ENCODE results near the gene ERC2. TPM values are rescaled to one million over a fixed set of nuclear protein-coding genes. Genes with fewer than 3 reads are reported as not detected.

ERC2 gene
- total RNA-seq, 1 donor: 0.36 TPM

GRCh38 chr3:55978953-55979352, 489.3 kb downstream of the ERC2 start:
- Histone ChIP-seq H3K27me3 (ENCODE audit: insufficient read depth, low read length) (peaks cover 4% of the 10 kb centered on the region), H3K79me2 (ENCODE audit: insufficient read depth, low read length) (no peaks in the 10 kb centered on the region), H3K4me2 (ENCODE audit: insufficient read depth, low read length) (no peak overlapping the region)

GRCh38 chr3:55974421-55975165, 493.7 kb downstream of the ERC2 start:
- peaks cover 6% of the 10 kb centered on the region for H3K27me3 ChIP-seq (ENCODE audit: insufficient read depth, low read length)
- H3K4me2 ChIP-seq (ENCODE audit: insufficient read depth, low read length): no peak overlapping the region
- H3K4me3 ChIP-seq (ENCODE audit: insufficient read depth, low read length): no peak overlapping the region
- H4K20me1 ChIP-seq (ENCODE audit: insufficient read depth, low read length): no peaks in the 10 kb centered on the region
- no peaks in the 10 kb centered on the region for H3K4me1 ChIP-seq (ENCODE audit: insufficient read depth, low read length)
- TF ChIP-seq CTCF (IDR thresholded peaks at IDR 0.05; ENCODE audit: extremely low read depth, low read depth, low read length): no peak
- no peaks in the 10 kb centered on the region for H3K9me3 ChIP-seq (ENCODE audit: low read depth, low read length)
- no peak overlapping the region for H3K27ac ChIP-seq (ENCODE audit: low read depth, low read length)
- no peaks in the 10 kb centered on the region for H3K36me3 ChIP-seq (ENCODE audit: insufficient read depth, low read length)
- H3K79me2 ChIP-seq (ENCODE audit: insufficient read depth, low read length): no peaks in the 10 kb centered on the region
- no peak overlapping the region for H2AFZ ChIP-seq (ENCODE audit: low read length)
- DNase-seq (ENCODE audit: insufficient read length, low spot score, missing footprints): no peak

More at GRCh38 chr3:55978953-55979352, 489.3 kb downstream of the ERC2 start:
- DNase-seq (ENCODE audit: insufficient read length, low spot score, missing footprints): no peak
- no peak overlapping the region for H3K27ac ChIP-seq (ENCODE audit: low read depth, low read length)
- TF ChIP-seq CTCF (IDR thresholded peaks at IDR 0.05; ENCODE audit: extremely low read depth, low read depth, low read length): no peak
- H3K36me3 ChIP-seq (ENCODE audit: insufficient read depth, low read length): no peaks in the 10 kb centered on the region
- H3K4me3 ChIP-seq (ENCODE audit: insufficient read depth, low read length): no peak overlapping the region
- no peak overlapping the region for H2AFZ ChIP-seq (ENCODE audit: low read length)
- no peaks in the 10 kb centered on the region for H3K4me1 ChIP-seq (ENCODE audit: insufficient read depth, low read length)
- H3K9me3 ChIP-seq (ENCODE audit: low read depth, low read length): no peaks in the 10 kb centered on the region
- H4K20me1 ChIP-seq (ENCODE audit: insufficient read depth, low read length): no peaks in the 10 kb centered on the region

GRCh38 chr3:55969634-55970033, 498.6 kb downstream of the ERC2 start:
- Histone ChIP-seq H3K4me3 (ENCODE audit: insufficient read depth, low read length) (no peak overlapping the region), H3K27me3 (ENCODE audit: insufficient read depth, low read length) (peaks cover 6% of the 10 kb centered on the region), H3K36me3 (ENCODE audit: insufficient read depth, low read length) (no peaks in the 10 kb centered on the region), H3K4me2 (ENCODE audit: insufficient read depth, low read length) (no peak overlapping the region), H3K79me2 (ENCODE audit: insufficient read depth, low read length) (no peaks in the 10 kb centered on the region), H3K4me1 (ENCODE audit: insufficient read depth, low read length) (no peaks in the 10 kb centered on the region), H3K27ac (ENCODE audit: low read depth, low read length) (no peak overlapping the region), H4K20me1 (ENCODE audit: insufficient read depth, low read length) (no peaks in the 10 kb centered on the region), H2AFZ (ENCODE audit: low read length) (no peak overlapping the region), H3K9me3 (ENCODE audit: low read depth, low read length) (no peaks in the 10 kb centered on the region)
- no peak for TF ChIP-seq CTCF (IDR thresholded peaks at IDR 0.05; ENCODE audit: extremely low read depth, low read depth, low read length)
- no peak for DNase-seq (ENCODE audit: insufficient read length, low spot score, missing footprints)

- H3K4me3 ChIP-seq (ENCODE audit: insufficient read depth, low read length): no peak overlapping the region
- no peaks in the 10 kb centered on the region for H3K9me3 ChIP-seq (ENCODE audit: low read depth, low read length)
- no peak overlapping the region for H3K27ac ChIP-seq (ENCODE audit: low read depth, low read length)
- no peak overlapping the region for H2AFZ ChIP-seq (ENCODE audit: low read length)
- H3K36me3 ChIP-seq (ENCODE audit: insufficient read depth, low read length): no peaks in the 10 kb centered on the region
- no peak overlapping the region for H3K4me2 ChIP-seq (ENCODE audit: insufficient read depth, low read length)
- no peak for DNase-seq (ENCODE audit: insufficient read length, low spot score, missing footprints)
- TF ChIP-seq CTCF (IDR thresholded peaks at IDR 0.05; ENCODE audit: extremely low read depth, low read depth, low read length): no peak
- no peaks in the 10 kb centered on the region for H3K4me1 ChIP-seq (ENCODE audit: insufficient read depth, low read length)
- H4K20me1 ChIP-seq (ENCODE audit: insufficient read depth, low read length): no peaks in the 10 kb centered on the region
- no peaks in the 10 kb centered on the region for H3K79me2 ChIP-seq (ENCODE audit: insufficient read depth, low read length)
- H3K27me3 ChIP-seq (ENCODE audit: insufficient read depth, low read length): no peaks in the 10 kb centered on the region
Measured at GRCh38 chr3:55968331-55968730, 499.9 kb downstream of the ERC2 start.

All from osteoblast (primary cell).